CD4-positive, alpha-beta T cell (primary cell): Measurements from ENCODE around the gene WDPCP. TPM values are rescaled to one million over a fixed set of nuclear protein-coding genes. Genes with fewer than 3 reads are reported as not detected.

Experiments
- ATAC-seq: fragments of 200-7000 bp; cut with Tn5 transposase; one replicate; pipeline ENCODE4 v1.10.0; 2022; ENCODE audit warnings: mild to moderate bottlenecking; ENCODE audit not compliant: poor library complexity
- CTCF ChIA-PET: fragments of 350-600 bp; sonication (Branson Sonifier 250); formaldehyde crosslinking; loops from one replicate; lab custom pipeline; 2021; ENCODE audit warnings: antibody characterized with exemption, inconsistent platforms; lab: Charles Lee
- POLR2A ChIA-PET: fragments of 350-600 bp; sonication (Branson Sonifier 250); formaldehyde crosslinking; loops from one replicate; lab custom pipeline; 2021; ENCODE audit warnings: antibody characterized with exemption, inconsistent platforms; lab: Charles Lee
- DNase-seq, 14 experiments: peaks; one replicate each; pipeline ENCODE4 v3.0.0-alpha.2; 2013 to 2020; ENCODE audit warnings: mixed read lengths in 2 of 14
- H3K27ac ChIP-seq, 2 donors: one replicate each; pipeline versions ENCODE4 v1.5.1 to v1.7.0; 2013; ENCODE audit warnings: low read length in 2 of 2, low read depth in 1 of 2, mild to moderate bottlenecking in 1 of 2
- H3K27me3 ChIP-seq, 2 experiments: 1 replicate in 1 of 2; 2 replicates in 1 of 2; pipeline versions ENCODE4 v1.6.1 to v1.7.0; 2013; ENCODE audit warnings: low read length in 2 of 2, control low read depth in 1 of 2, mild to moderate bottlenecking in 1 of 2, moderate library complexity in 1 of 2; ENCODE audit not compliant: insufficient read depth in 2 of 2, control insufficient read depth in 1 of 2
- H3K36me3 ChIP-seq: one replicate; pipeline ENCODE4 v1.6.1; 2013; ENCODE audit warnings: low read length, control low read depth; ENCODE audit not compliant: insufficient read depth
- H3K4me1 ChIP-seq: one replicate; pipeline ENCODE4 v1.6.1; 2013; ENCODE audit warnings: low read length, control low read depth; ENCODE audit not compliant: insufficient read depth
- H3K4me3 ChIP-seq: one replicate; pipeline ENCODE4 v1.5.1; 2013; ENCODE audit warnings: mild to moderate bottlenecking, low read length, moderate library complexity
- H3K9me3 ChIP-seq, 2 experiments: 1 replicate in 1 of 2; 2 replicates in 1 of 2; pipeline versions ENCODE4 v1.6.1 to v1.7.0; 2013; ENCODE audit warnings: low read length in 2 of 2, mild to moderate bottlenecking in 2 of 2, control low read depth in 1 of 2, moderate library complexity in 1 of 2; ENCODE audit not compliant: control insufficient read depth in 1 of 2, insufficient read depth in 1 of 2
- H3K27ac Mint-ChIP-seq: one replicate; pipeline ENCODE4 v1.8.0; 2020; ENCODE audit warnings: mixed read lengths
- H3K27me3 Mint-ChIP-seq: one replicate; pipeline ENCODE4 v1.8.0; 2021; ENCODE audit warnings: mixed read lengths
- H3K36me3 Mint-ChIP-seq: one replicate; pipeline ENCODE4 v1.8.0; 2021; ENCODE audit warnings: low read depth, mixed read lengths
- H3K4me1 Mint-ChIP-seq: one replicate; pipeline ENCODE4 v1.8.0; 2021; ENCODE audit warnings: low read depth, mixed read lengths
- H3K4me3 Mint-ChIP-seq: one replicate; pipeline ENCODE4 v1.8.0; 2020; ENCODE audit warnings: mild to moderate bottlenecking, mixed read lengths
- H3K9me3 Mint-ChIP-seq: one replicate; pipeline ENCODE4 v1.8.0; 2020; ENCODE audit warnings: mixed read lengths
- intact Hi-C, 2 experiments: fragments of 100-400 bp; cut with DNase I in 1 of 2; cut with micrococcal nuclease in 1 of 2; formaldehyde crosslinking; loops; one replicate each; pipeline versions ENCODE4 v1.15.1 to v1.9.0; 2023 to 2025; cut with DNase I, micrococcal nuclease
- total RNA-seq, 174 experiments: library from RNA in 2 of 174; stranded (reverse) in 2 of 174; gene quantifications; one replicate each; pipeline ENCODE4 v1.2.3 and lab custom pipeline; 2021 to 2026
- TF ChIP-seq, protein P1 (sequence below): fragments of 200-600 bp; IDR thresholded peaks from one replicate; pipeline ENCODE4 v1.8.0; 2022; ENCODE audit warnings: antibody characterized with exemption, mild to moderate bottlenecking

The WDPCP gene
- total RNA-seq, 2 experiments from 2014 or later = 8.7 to 9.9 TPM

DNA sequence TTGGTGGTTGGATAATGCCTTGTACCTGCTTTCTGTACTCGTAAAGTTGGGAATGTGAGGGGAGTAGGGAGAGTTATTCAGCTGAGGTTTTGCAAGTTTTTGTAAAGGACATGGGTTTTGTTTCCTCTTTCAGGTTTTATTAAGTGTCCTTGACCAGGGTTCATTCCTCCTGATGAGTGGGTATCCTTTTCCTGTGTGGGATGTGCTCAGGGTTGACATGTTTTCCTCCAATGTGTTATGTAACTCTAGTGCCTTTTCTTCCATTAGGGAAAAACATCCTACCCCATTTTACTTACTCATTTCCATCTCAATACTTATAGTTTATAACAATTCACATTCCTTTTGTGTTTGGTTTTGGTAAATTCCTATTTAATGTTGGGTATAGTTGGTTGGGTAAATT lies 489.2 kb downstream of the WDPCP start:
- Histone ChIP-seq H3K27me3 (no peaks in the 10 kb centered on the region), H3K9me3 (peaks cover 0 to 6% of the 10 kb centered on the region in 2 experiments), H3K4me3 (no peak overlapping the region), H3K36me3 (no peaks in the 10 kb centered on the region), H3K27ac (no peak overlapping the region), H3K4me1 (no peaks in the 10 kb centered on the region)
- DNase-seq (no peak), ATAC-seq (no peak)
- peaks cover 14% of the 10 kb centered on the region for H3K9me3 Mint-ChIP-seq
- H3K27me3 Mint-ChIP-seq = peaks cover 3% of the 10 kb centered on the region
- H3K36me3 Mint-ChIP-seq = no peaks in the 10 kb centered on the region
- no peaks in the 10 kb centered on the region for H3K4me1 Mint-ChIP-seq
- intact Hi-C loops = no loop called here
- ChIA-PET CTCF (interaction anchor here (0.6 kb wide), 1 partner anchor 136 kb away, joined by 4 read pairs; no protein-coding TSS in a partner anchor), POLR2A (no interaction called here)
- TF ChIP-seq, protein P1, sequence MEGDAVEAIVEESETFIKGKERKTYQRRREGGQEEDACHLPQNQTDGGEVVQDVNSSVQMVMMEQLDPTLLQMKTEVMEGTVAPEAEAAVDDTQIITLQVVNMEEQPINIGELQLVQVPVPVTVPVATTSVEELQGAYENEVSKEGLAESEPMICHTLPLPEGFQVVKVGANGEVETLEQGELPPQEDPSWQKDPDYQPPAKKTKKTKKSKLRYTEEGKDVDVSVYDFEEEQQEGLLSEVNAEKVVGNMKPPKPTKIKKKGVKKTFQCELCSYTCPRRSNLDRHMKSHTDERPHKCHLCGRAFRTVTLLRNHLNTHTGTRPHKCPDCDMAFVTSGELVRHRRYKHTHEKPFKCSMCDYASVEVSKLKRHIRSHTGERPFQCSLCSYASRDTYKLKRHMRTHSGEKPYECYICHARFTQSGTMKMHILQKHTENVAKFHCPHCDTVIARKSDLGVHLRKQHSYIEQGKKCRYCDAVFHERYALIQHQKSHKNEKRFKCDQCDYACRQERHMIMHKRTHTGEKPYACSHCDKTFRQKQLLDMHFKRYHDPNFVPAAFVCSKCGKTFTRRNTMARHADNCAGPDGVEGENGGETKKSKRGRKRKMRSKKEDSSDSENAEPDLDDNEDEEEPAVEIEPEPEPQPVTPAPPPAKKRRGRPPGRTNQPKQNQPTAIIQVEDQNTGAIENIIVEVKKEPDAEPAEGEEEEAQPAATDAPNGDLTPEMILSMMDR = no peak
- no peak overlapping the region for H3K4me3 Mint-ChIP-seq
- H3K27ac Mint-ChIP-seq = no peak overlapping the region

DNA sequence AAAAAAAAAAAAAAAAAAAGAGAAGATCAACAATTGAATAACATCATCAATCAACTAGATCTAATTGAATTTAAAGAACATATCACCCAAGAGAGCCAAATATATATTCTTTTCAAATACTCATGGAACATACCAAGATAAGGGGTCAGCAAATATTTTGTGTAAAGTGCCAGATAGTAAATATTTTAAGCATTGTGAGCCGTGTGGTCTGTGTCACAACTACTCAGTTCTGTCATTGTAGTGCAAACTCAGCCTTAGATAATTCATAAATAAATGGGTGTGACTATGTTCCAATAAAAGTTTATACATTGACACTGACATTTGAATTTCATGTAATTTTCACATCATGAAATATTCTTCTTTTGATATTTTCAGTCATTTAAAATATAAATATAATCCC lies 491.8 kb downstream of the WDPCP start:
- Mint-ChIP-seq H3K9me3 (peaks cover 8% of the 10 kb centered on the region), H3K27me3 (peaks cover 12% of the 10 kb centered on the region), H3K4me1 (no peaks in the 10 kb centered on the region), H3K27ac (no peak overlapping the region), H3K4me3 (no peak overlapping the region), H3K36me3 (no peaks in the 10 kb centered on the region)
- no peaks in the 10 kb centered on the region for H3K27me3 ChIP-seq
- TF ChIP-seq, protein P1 = no peak
- H3K27ac ChIP-seq = no peak overlapping the region
- H3K4me1 ChIP-seq = no peaks in the 10 kb centered on the region
- ATAC-seq (no peak), DNase-seq (no peak)
- H3K9me3 ChIP-seq = peaks cover 0 to under 1% of the 10 kb centered on the region in 2 experiments
- CTCF ChIA-PET = no interaction called here
- no peaks in the 10 kb centered on the region for H3K36me3 ChIP-seq
- no peak overlapping the region for H3K4me3 ChIP-seq
- POLR2A ChIA-PET = no interaction called here
- intact Hi-C loops = no loop called here

- POLR2A ChIA-PET = no interaction called here
- no peaks in the 10 kb centered on the region for H3K4me1 Mint-ChIP-seq
- TF ChIP-seq, protein P1 = no peak
- no peaks in the 10 kb centered on the region for H3K36me3 Mint-ChIP-seq
- no peak overlapping the region for H3K4me3 Mint-ChIP-seq
- H3K4me3 ChIP-seq = no peak overlapping the region
- H3K9me3 ChIP-seq = no peaks in the 10 kb centered on the region
- H3K4me1 ChIP-seq = no peaks in the 10 kb centered on the region
- no peak for ATAC-seq
- intact Hi-C loops = no loop called here
- DNase-seq = no peak
- no peaks in the 10 kb centered on the region for H3K27me3 ChIP-seq
- H3K27ac Mint-ChIP-seq = no peak overlapping the region
- no peaks in the 10 kb centered on the region for H3K36me3 ChIP-seq
- H3K9me3 Mint-ChIP-seq = peaks cover 6% of the 10 kb centered on the region
- CTCF ChIA-PET = no interaction called here
- H3K27me3 Mint-ChIP-seq = peaks cover 21% of the 10 kb centered on the region
- no peak overlapping the region for H3K27ac ChIP-seq
Measured at GRCh38 chr2:63093502-63093901, 494.8 kb downstream of the WDPCP start.
